Measurements from ENCODE around the gene UBE2Q1.
A peak's percentile ranks its signal among the peaks of the same experiment; 100 is the strongest.

The UBE2Q1 gene

DNA sequence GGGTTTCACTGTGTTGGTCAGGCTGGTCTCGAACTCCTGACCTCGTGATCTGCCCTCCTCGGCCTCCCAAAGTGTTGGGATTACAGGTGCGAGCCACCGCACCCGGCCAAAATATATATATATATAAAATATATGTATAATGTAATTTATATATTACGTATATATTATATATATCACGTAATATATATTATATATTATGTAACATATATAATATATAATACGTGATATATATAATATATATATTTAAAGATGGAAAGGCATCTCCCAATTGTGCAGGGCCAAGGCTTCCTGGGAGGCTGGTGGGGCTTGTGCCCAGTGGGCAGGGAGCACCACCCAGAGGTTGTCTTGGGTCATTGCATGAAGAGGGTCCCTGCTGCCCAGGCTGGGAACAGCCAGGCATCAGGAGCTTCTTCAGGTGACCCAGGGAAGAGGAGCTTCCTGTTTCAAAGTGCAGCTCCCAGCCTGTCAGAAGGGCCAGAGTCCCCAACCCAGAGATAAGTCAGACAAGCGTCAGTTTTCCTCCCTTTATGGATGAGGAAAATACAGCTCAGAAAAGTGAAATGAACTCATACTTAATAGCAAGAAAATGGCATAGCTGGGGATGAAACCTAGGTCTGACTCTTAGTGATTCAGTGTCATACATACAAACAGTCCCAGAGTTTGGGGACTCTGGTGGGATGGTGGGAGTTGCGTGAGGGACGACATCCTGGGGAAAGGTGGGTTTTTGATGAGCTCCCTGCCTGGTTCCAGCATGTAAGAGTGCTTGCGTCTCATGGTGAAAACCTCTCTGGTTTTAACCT is 12.0 kb downstream of the UBE2Q1 start:
- H3K27me3 ChIP-seq (ENCODE audit: insufficient read depth, low read length, poor library complexity) = peaks cover 5% of the 10 kb centered on the region
- ATAC-seq (ENCODE audit: insufficient read depth, low read depth) = peak; percentile 83
- H3K79me2 ChIP-seq (ENCODE audit: insufficient read depth, low read length) = no peaks in the 10 kb centered on the region
- peaks cover 11% of the 10 kb centered on the region; the same call in 1 of the 2 replicates for H3K4me1 ChIP-seq (ENCODE audit: insufficient read depth, low read length)
- H3K9ac ChIP-seq (ENCODE audit: low read depth, low read length) = no peak overlapping the region
- peaks cover 30% of the 10 kb centered on the region for H3K36me3 ChIP-seq (ENCODE audit: insufficient read depth, low read length)
- DNase-seq = peak; percentile 50
- H3K4me2 ChIP-seq (ENCODE audit: insufficient read depth, low read length) = no peak overlapping the region
- peaks cover 26% of the 10 kb centered on the region for H4K20me1 ChIP-seq (ENCODE audit: insufficient read depth, low read length)
- no peak overlapping the region for H3K27ac ChIP-seq (ENCODE audit: low read length)
- no peaks in the 10 kb centered on the region for H3K9me3 ChIP-seq (ENCODE audit: insufficient read depth, low read length, severe bottlenecking)
- no peak overlapping the region for H2AFZ ChIP-seq (ENCODE audit: low read depth, low read length)
- H3K4me3 ChIP-seq (ENCODE audit: low read depth in 1 of 2, low read length in 2 of 2) = no peak overlapping the region
- peak; percentile 73 for TF ChIP-seq CTCF (IDR thresholded peaks at IDR 0.05; ENCODE audit: borderline replicate concordance, extremely low read depth, low read length, poor library complexity, severe bottlenecking)
- TF ChIP-seq EZH2 (IDR thresholded peaks at IDR 0.05; ENCODE audit: borderline replicate concordance, low read depth, low read length, severe bottlenecking) = no peak

DNA sequence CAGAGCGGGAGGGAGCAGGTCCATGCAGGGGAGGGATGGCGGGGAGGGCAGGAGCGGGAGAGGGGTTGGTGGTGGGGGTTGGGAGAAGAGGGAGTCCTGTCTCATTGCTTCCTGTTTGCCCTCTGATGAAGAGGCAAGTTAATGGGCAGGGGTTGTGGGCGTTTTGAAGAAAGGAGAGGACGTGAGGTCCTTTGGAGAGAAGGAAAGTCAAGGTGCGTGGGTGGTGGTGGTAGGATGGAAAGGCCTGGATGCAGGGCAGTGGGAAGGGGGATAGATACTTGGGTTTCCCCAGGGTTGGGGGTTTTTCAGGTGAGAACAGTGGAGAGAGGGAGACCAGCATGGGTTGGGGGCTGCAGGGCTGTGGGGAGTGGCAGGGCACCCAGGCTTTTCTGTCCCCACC is 17.2 kb downstream of the UBE2Q1 start:
- no peak overlapping the region for H3K27ac ChIP-seq (ENCODE audit: low read length)
- no peaks in the 10 kb centered on the region for H3K4me1 ChIP-seq (ENCODE audit: insufficient read depth, low read length)
- H3K36me3 ChIP-seq (ENCODE audit: insufficient read depth, low read length) = no peaks in the 10 kb centered on the region
- no peak overlapping the region for H2AFZ ChIP-seq (ENCODE audit: low read depth, low read length)
- no peak for DNase-seq
- H3K4me3 ChIP-seq (ENCODE audit: low read depth in 1 of 2, low read length in 2 of 2) = no peak overlapping the region
- H3K27me3 ChIP-seq (ENCODE audit: insufficient read depth, low read length, poor library complexity) = peaks cover 6% of the 10 kb centered on the region
- TF ChIP-seq CTCF (IDR thresholded peaks at IDR 0.05; ENCODE audit: borderline replicate concordance, extremely low read depth, low read length, poor library complexity, severe bottlenecking) (no peak), EZH2 (IDR thresholded peaks at IDR 0.05; ENCODE audit: borderline replicate concordance, low read depth, low read length, severe bottlenecking) (no peak)
- H3K9ac ChIP-seq (ENCODE audit: low read depth, low read length) = no peak overlapping the region
- no peaks in the 10 kb centered on the region for H3K9me3 ChIP-seq (ENCODE audit: insufficient read depth, low read length, severe bottlenecking)
- ATAC-seq (ENCODE audit: insufficient read depth, low read depth) = no peak
- H3K79me2 ChIP-seq (ENCODE audit: insufficient read depth, low read length) = no peaks in the 10 kb centered on the region
- no peaks in the 10 kb centered on the region for H4K20me1 ChIP-seq (ENCODE audit: insufficient read depth, low read length)
- H3K4me2 ChIP-seq (ENCODE audit: insufficient read depth, low read length) = no peak overlapping the region

- Histone ChIP-seq H3K4me2 (ENCODE audit: insufficient read depth, low read length) (no peak overlapping the region), H3K27me3 (ENCODE audit: insufficient read depth, low read length, poor library complexity) (peaks cover 6% of the 10 kb centered on the region), H3K79me2 (ENCODE audit: insufficient read depth, low read length) (no peaks in the 10 kb centered on the region), H3K27ac (ENCODE audit: low read length) (no peak overlapping the region), H3K9ac (ENCODE audit: low read depth, low read length) (no peak overlapping the region), H3K4me1 (ENCODE audit: insufficient read depth, low read length) (no peaks in the 10 kb centered on the region), H4K20me1 (ENCODE audit: insufficient read depth, low read length) (no peaks in the 10 kb centered on the region), H3K36me3 (ENCODE audit: insufficient read depth, low read length) (no peaks in the 10 kb centered on the region), H3K4me3 (ENCODE audit: low read depth in 1 of 2, low read length in 2 of 2) (no peak overlapping the region), H3K9me3 (ENCODE audit: insufficient read depth, low read length, severe bottlenecking) (no peaks in the 10 kb centered on the region), H2AFZ (ENCODE audit: low read depth, low read length) (no peak overlapping the region)
- DNase-seq (no peak), ATAC-seq (ENCODE audit: insufficient read depth, low read depth) (no peak)
- TF ChIP-seq CTCF (IDR thresholded peaks at IDR 0.05; ENCODE audit: borderline replicate concordance, extremely low read depth, low read length, poor library complexity, severe bottlenecking) (no peak), EZH2 (IDR thresholded peaks at IDR 0.05; ENCODE audit: borderline replicate concordance, low read depth, low read length, severe bottlenecking) (no peak)
Measured at GRCh38 chr1:154539486-154540483, 18.7 kb downstream of the UBE2Q1 start.
